K562 (cell line): ENCODE results near the gene RPL39L. TPM values are rescaled to one million over a fixed set of nuclear protein-coding genes. Genes with fewer than 3 reads are reported as not detected.

Experiments used
- ARID2 ChIP-seq: fragments of 450-650 bp; IDR thresholded peaks from 2 replicates; pipeline ENCODE4 v1.6.1; 2017; ENCODE audit warnings: antibody characterized with exemption, mild to moderate bottlenecking
- DPF2 ChIP-seq: fragments of 450-650 bp; IDR thresholded peaks from 2 replicates; pipeline ENCODE4 v1.6.1; 2016
- ESRRB ChIP-seq: fragments of 250-450 bp; sonication (Bioruptor Pico); IDR thresholded peaks from 2 replicates; pipeline ENCODE4 v1.5.0; 2020; ENCODE audit warnings: mild to moderate bottlenecking, moderate library complexity, borderline replicate concordance
- EZH2 ChIP-seq: IDR thresholded peaks from 2 replicates; pipeline ENCODE4 v1.6.1; 2012; ENCODE audit warnings: low read depth, mild to moderate bottlenecking, inconsistent platforms, low read length, borderline replicate concordance
- FOXA3 ChIP-seq, 2 experiments: fragments of 450-650 bp in 1 of 2; sonication (generic) in 1 of 2; formaldehyde crosslinking; IDR thresholded peaks in 1 of 2; conservative IDR thresholded peaks in 1 of 2; 2 replicates each; pipeline versions ENCODE4 v1.4.0 to v1.8.0; 2020 to 2022; ENCODE audit warnings: mild to moderate bottlenecking in 2 of 2, missing genetic modification reagents in 1 of 2
- MAZ ChIP-seq, 2 experiments: fragments of 450-650 bp in 1 of 2; sonication (generic) in 1 of 2; formaldehyde crosslinking; IDR thresholded peaks in 1 of 2; conservative IDR thresholded peaks in 1 of 2; 2 replicates each; pipeline versions ENCODE4 v1.4.0 to v1.5.0; 2020; ENCODE audit warnings: mild to moderate bottlenecking in 1 of 2, missing genetic modification reagents in 1 of 2
- NCOA6 ChIP-seq: fragments of 450-650 bp; IDR thresholded peaks from 2 replicates; pipeline ENCODE4 v1.6.1; 2017; ENCODE audit warnings: mild to moderate bottlenecking
- RAD21 ChIP-seq, 2 experiments: fragments of 250-450 bp in 1 of 2; fragments of 450-650 bp in 1 of 2; sonication (Bioruptor Pico) in 1 of 2; formaldehyde crosslinking in 1 of 2; IDR thresholded peaks in 1 of 2; conservative IDR thresholded peaks in 1 of 2; 2 replicates each; pipeline versions ENCODE4 v1.4.0 to v1.8.0; 2020 to 2022; ENCODE audit warnings: mild to moderate bottlenecking in 2 of 2, moderate library complexity in 1 of 2
- RUNX1 ChIP-seq: sonication (generic); IDR thresholded peaks from 2 replicates; pipeline ENCODE4 v1.6.1; 2016; ENCODE audit warnings: antibody characterized with exemption, low read depth
- SIN3A ChIP-seq, 2 experiments: fragments of 150-350 bp in 1 of 2; IDR thresholded peaks; 2 replicates each; pipeline ENCODE4 v1.6.1; 2011 to 2016; ENCODE audit warnings: borderline replicate concordance in 2 of 2, low read depth in 2 of 2, low read length in 2 of 2, mild to moderate bottlenecking in 2 of 2, moderate library complexity in 2 of 2; ENCODE audit not compliant: control insufficient read depth in 1 of 2
- THRAP3 ChIP-seq: fragments of 450-650 bp; IDR thresholded peaks from 2 replicates; pipeline ENCODE4 v1.6.1; 2016; ENCODE audit warnings: mild to moderate bottlenecking, inconsistent platforms, borderline replicate concordance
- ZNF146 ChIP-seq: IDR thresholded peaks from one replicate; pipeline ENCODE4 v1.6.1; 2018; ENCODE audit warnings: missing compliant biosample characterization; ENCODE audit not compliant: unreplicated experiment
- ZNF184 ChIP-seq: sonication (generic); formaldehyde crosslinking; IDR thresholded peaks from 2 replicates; pipeline ENCODE4 v1.5.0; 2020; ENCODE audit warnings: missing genetic modification reagents
- ZNF785 ChIP-seq: fragments of 250-450 bp; sonication (Bioruptor Pico); IDR thresholded peaks from 2 replicates; pipeline ENCODE4 v1.4.0; 2020; ENCODE audit warnings: mild to moderate bottlenecking
- polyA plus RNA-seq, 8 experiments: library from polyadenylated mRNA; depleted of rRNA in 4 of 8; stranded (reverse) in 5 of 8; unstranded in 3 of 8; fragments of >200 nt; fragmentation: Nextera tagmentation in 2 of 8; fragmentation: Illumina TruSeq in 1 of 8; extraction: Ambion mirVana in 2 of 8; extraction: Trizol in 1 of 8; gene quantifications; 2 replicates each; pipeline versions ENCODE4 v1.2.1 to v1.2.3, GENCODE V29; 2011 to 2014; ENCODE audit warnings: inconsistent platforms in 1 of 8, missing spikeins in 1 of 8
- total RNA-seq, 7 experiments: library from RNA; depleted of rRNA in 6 of 7; stranded (reverse); fragments of >200 nt in 6 of 7; fragmentation: Illumina TruSeq in 2 of 7; extraction: Trizol in 2 of 7; gene quantifications; 2 replicates each; pipeline versions ENCODE4 v1.2.1 to v1.2.3, GENCODE V29; 2011 to 2021; ENCODE audit warnings: low replicate concordance in 1 of 7
- TF ChIP-seq, protein P1 (sequence below): sonication (generic); formaldehyde crosslinking; IDR thresholded peaks from 2 replicates; pipeline ENCODE4 v1.8.0; 2022; ENCODE audit warnings: missing genetic modification reagents, mild to moderate bottlenecking, borderline replicate concordance
- TF ChIP-seq, protein P2 (sequence below): fragments of 450-650 bp; formaldehyde crosslinking; IDR thresholded peaks from 2 replicates; pipeline ENCODE4 v1.4.0; 2020; ENCODE audit warnings: mild to moderate bottlenecking, moderate library complexity
- TF ChIP-seq, protein P3 (sequence below), 3 experiments: IDR thresholded peaks in 2 of 3; conservative IDR thresholded peaks in 1 of 3; 2 replicates each; pipeline ENCODE4 v1.5.1; 2011 to 2012; ENCODE audit warnings: low read length in 3 of 3, mild to moderate bottlenecking in 3 of 3, control low read depth in 2 of 3, improper control_type of control experiment in 1 of 3, inconsistent platforms in 1 of 3, low read depth in 1 of 3, mixed read lengths in 1 of 3, moderate library complexity in 1 of 3; ENCODE audit not compliant: insufficient read depth in 2 of 3
- TF ChIP-seq, protein P4 (sequence below): fragments of 450-650 bp; IDR thresholded peaks from 2 replicates; pipeline ENCODE4 v1.6.1; 2017; ENCODE audit warnings: antibody characterized with exemption
- TF ChIP-seq, protein P5 (sequence below): fragments of 450-650 bp; formaldehyde crosslinking; IDR thresholded peaks from 2 replicates; pipeline ENCODE4 v1.4.0; 2022; ENCODE audit warnings: missing genetic modification characterization

Gene RPL39L
- total and polyA plus RNA-seq, 9 of the 15 experiments (the other 6 are each of a cell fraction or from before 2014, with no cell fraction given), result 15.0 to 122 (median 45.5) TPM

DNA sequence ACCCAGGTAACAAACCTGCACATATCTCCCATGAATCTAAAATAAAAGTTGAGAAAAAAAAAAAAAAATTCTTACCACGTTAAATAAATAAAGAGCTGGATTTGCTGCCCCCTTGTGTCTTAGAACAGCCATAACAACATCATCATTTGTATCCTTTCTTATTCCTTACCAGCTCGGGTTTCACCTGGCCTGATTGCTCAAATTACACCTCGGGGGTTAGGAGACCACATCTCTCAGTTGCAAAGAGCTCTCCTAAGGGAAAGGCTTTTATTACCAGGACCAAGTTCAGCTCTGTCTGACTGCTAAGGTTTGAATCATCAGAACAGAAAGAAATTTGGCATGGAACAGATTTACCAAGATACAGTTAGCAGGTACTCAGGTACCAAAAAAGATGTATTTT lies 25.8 kb upstream of the RPL39L start (continued):
- TF ChIP-seq ZNF184 (CRISPR knock-in tag) (no peak), ZNF785 (CRISPR knock-in tag) (no peak), NCOA6 (no peak), EZH2 (no peak), SIN3A (IDR thresholded peaks at IDR 0.05; ENCODE audit: borderline replicate concordance in 2 of 2, control insufficient read depth in 1 of 2, low read depth in 2 of 2, low read length in 2 of 2) (no peak), THRAP3 (no peak), MAZ (CRISPR knock-in tag; conservative IDR thresholded peaks at IDR 0.05 in 1 of 2, IDR thresholded peaks at IDR 0.05 in 1 of 2) (no peak), RAD21 (CRISPR knock-in tag; conservative IDR thresholded peaks at IDR 0.05 in 1 of 2, IDR thresholded peaks at IDR 0.05 in 1 of 2) (peak; percentile 67 to 77), RUNX1 (no peak), ZNF146 (CRISPR knock-in tag) (no peak), FOXA3 (CRISPR knock-in tag; conservative IDR thresholded peaks at IDR 0.05 in 1 of 2, IDR thresholded peaks at IDR 0.05 in 1 of 2) (peak in 1 of 2 experiments; percentile 38; a peak in 1 of 4 replicates), DPF2 (no peak), ARID2 (peak; percentile 68; the same call in 1 of the 2 replicates), ESRRB (CRISPR knock-in tag) (no peak)
- TF ChIP-seq, protein P1, sequence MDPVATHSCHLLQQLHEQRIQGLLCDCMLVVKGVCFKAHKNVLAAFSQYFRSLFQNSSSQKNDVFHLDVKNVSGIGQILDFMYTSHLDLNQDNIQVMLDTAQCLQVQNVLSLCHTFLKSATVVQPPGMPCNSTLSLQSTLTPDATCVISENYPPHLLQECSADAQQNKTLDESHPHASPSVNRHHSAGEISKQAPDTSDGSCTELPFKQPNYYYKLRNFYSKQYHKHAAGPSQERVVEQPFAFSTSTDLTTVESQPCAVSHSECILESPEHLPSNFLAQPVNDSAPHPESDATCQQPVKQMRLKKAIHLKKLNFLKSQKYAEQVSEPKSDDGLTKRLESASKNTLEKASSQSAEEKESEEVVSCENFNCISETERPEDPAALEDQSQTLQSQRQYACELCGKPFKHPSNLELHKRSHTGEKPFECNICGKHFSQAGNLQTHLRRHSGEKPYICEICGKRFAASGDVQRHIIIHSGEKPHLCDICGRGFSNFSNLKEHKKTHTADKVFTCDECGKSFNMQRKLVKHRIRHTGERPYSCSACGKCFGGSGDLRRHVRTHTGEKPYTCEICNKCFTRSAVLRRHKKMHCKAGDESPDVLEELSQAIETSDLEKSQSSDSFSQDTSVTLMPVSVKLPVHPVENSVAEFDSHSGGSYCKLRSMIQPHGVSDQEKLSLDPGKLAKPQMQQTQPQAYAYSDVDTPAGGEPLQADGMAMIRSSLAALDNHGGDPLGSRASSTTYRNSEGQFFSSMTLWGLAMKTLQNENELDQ (CRISPR knock-in tag), result no peak
- TF ChIP-seq, protein P2, sequence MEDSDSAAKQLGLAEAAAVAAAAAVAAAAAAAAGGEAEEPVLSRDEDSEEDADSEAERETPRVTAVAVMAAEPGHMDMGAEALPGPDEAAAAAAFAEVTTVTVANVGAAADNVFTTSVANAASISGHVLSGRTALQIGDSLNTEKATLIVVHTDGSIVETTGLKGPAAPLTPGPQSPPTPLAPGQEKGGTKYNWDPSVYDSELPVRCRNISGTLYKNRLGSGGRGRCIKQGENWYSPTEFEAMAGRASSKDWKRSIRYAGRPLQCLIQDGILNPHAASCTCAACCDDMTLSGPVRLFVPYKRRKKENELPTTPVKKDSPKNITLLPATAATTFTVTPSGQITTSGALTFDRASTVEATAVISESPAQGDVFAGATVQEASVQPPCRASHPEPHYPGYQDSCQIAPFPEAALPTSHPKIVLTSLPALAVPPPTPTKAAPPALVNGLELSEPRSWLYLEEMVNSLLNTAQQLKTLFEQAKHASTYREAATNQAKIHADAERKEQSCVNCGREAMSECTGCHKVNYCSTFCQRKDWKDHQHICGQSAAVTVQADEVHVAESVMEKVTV, result peak; percentile 68
- TF ChIP-seq, protein P3, sequence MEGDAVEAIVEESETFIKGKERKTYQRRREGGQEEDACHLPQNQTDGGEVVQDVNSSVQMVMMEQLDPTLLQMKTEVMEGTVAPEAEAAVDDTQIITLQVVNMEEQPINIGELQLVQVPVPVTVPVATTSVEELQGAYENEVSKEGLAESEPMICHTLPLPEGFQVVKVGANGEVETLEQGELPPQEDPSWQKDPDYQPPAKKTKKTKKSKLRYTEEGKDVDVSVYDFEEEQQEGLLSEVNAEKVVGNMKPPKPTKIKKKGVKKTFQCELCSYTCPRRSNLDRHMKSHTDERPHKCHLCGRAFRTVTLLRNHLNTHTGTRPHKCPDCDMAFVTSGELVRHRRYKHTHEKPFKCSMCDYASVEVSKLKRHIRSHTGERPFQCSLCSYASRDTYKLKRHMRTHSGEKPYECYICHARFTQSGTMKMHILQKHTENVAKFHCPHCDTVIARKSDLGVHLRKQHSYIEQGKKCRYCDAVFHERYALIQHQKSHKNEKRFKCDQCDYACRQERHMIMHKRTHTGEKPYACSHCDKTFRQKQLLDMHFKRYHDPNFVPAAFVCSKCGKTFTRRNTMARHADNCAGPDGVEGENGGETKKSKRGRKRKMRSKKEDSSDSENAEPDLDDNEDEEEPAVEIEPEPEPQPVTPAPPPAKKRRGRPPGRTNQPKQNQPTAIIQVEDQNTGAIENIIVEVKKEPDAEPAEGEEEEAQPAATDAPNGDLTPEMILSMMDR (IDR thresholded peaks at IDR 0.05 in 2 of 3, conservative IDR thresholded peaks at IDR 0.05 in 1 of 3; ENCODE audit: insufficient read depth in 2 of 3, low read depth in 1 of 3, low read length in 3 of 3), result peak; percentile 61 to 75 (median 64); a peak in 5 of 6 replicates
- TF ChIP-seq, protein P4, sequence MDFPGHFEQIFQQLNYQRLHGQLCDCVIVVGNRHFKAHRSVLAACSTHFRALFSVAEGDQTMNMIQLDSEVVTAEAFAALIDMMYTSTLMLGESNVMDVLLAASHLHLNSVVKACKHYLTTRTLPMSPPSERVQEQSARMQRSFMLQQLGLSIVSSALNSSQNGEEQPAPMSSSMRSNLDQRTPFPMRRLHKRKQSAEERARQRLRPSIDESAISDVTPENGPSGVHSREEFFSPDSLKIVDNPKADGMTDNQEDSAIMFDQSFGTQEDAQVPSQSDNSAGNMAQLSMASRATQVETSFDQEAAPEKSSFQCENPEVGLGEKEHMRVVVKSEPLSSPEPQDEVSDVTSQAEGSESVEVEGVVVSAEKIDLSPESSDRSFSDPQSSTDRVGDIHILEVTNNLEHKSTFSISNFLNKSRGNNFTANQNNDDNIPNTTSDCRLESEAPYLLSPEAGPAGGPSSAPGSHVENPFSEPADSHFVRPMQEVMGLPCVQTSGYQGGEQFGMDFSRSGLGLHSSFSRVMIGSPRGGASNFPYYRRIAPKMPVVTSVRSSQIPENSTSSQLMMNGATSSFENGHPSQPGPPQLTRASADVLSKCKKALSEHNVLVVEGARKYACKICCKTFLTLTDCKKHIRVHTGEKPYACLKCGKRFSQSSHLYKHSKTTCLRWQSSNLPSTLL, result no peak
- TF ChIP-seq, protein P5, sequence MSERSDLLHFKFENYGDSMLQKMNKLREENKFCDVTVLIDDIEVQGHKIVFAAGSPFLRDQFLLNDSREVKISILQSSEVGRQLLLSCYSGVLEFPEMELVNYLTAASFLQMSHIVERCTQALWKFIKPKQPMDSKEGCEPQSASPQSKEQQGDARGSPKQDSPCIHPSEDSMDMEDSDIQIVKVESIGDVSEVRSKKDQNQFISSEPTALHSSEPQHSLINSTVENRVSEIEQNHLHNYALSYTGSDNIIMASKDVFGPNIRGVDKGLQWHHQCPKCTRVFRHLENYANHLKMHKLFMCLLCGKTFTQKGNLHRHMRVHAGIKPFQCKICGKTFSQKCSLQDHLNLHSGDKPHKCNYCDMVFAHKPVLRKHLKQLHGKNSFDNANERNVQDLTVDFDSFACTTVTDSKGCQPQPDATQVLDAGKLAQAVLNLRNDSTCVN (CRISPR knock-in tag), result no peak
